NCI-H82 (cell line): ENCODE results near the gene GYPA.
"Not testable (repeated sequence)": the region's sequence is repeated elsewhere in the genome, so short reads cannot be mapped to it uniquely, and the experiment has no call there.

Experiments
- DNase-seq: peaks from one replicate; lab custom pipeline; 2025; lab: John Stamatoyannopoulos, UW

GYPA gene

DNA sequence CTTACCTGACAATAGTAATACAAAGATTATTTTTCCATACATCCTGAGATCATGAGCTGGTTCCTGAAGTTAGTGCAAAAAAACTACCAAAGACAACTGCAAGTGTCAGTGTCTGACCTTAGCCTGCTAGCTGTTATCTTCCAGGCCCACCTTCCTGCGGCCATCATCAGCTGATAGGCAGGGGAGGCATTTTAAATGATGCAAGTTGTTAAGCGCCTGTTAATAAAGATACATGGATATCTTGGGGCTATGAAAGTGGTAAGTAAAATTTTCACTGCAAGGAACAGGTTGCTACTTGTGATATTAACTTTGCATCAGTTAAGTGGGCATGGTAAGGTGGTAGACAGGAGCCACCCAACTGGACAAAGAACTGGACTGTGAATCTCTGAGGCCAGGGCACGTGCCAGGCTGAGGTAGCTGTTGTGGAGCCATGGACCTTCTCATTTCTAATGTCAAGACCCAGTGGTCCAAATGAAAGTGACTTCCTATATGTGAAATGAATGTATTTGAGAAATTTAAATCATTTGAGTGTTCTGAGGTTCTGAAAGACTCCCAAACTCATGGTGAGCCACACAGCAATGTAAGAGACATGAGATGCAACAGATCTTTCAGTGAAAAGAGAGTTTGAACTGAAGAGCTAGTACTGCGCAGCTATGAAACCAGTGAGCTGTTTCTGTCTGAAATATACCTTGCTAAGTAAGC is at the start of gene GYPA:
Gene GYPA, minus strand, starts transcription at position 125 of the 702 bp plus-strand sequence. Its CDS starts 83 bp downstream, at position 42.
- not testable (repeated sequence) for DNase-seq

DNA sequence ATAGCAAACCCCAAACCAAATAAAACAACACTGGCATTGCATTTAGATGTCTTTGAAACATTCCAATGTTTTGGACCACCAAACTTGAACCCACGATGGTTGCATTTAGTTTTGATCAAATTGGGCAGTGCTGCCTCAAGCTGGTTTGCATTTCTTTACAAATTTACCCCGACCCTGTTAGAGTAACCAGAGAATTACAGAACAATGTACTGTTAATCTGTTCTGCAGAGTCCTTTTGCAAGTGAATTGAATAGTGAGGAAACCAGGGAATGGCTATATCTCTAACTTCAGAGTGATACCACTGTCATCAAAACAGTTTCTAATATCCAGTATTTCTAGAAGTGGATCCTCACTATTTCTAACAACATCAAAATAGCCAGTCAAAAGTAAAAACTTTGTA is 49.5 kb upstream of the GYPA start:
- no peak for DNase-seq

DNA sequence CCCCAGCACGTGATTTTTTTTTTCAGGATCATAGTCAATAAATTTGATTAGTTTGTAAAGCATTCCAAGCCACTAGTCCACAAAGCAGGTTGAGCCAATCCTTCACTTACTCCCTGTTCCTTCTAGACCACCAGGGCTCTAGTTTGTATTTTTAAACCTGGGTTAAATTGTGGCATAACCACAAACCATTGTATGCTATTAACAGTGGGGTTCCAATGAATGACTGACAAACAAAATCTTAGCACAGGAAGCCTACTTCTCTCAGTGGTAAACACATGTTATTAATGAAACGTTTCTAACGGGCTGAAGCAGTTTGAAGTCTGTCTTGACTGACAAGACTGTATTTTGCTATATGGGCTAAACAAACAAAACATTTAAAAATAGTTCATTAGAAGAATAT is 48.6 kb upstream of the GYPA start:
- DNase-seq = no peak

GRCh38 chr4:144185086-144185485 is 44.6 kb upstream of the GYPA start:
- DNase-seq = no peak

- DNase-seq = no peak
These were observed 42.6 kb upstream of the GYPA start for GRCh38 chr4:144183165-144183564.

- DNase-seq = no peak
These were observed 40.9 kb upstream of the GYPA start for GRCh38 chr4:144181391-144181790.

GRCh38 chr4:144179152-144179739 is 38.7 kb upstream of the GYPA start:
- no peak for DNase-seq

- no peak for DNase-seq
These were observed 37.9 kb upstream of the GYPA start for GRCh38 chr4:144178414-144178813.

DNA sequence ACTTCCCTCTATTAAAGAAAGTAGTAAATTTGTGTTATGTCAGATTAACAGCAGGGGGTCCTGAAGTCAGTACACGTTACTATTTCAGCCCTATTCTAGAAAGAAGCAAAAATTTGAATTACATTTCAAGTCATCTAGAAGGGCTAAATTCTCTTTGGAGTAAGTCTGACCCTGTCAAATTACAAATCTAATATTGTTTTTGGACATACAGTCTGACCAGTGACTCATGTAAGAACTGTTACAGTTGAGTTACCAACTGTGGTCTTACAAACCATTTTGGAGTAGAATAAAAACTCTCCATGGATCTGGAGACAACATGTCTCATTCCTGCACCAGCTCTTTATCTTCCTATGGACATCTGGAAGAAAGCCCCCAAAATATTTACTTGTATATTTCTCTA is 36.0 kb upstream of the GYPA start:
- no peak for DNase-seq

GRCh38 chr4:144174401-144175067 is 34.0 kb upstream of the GYPA start:
- DNase-seq = peak; percentile 58

DNA sequence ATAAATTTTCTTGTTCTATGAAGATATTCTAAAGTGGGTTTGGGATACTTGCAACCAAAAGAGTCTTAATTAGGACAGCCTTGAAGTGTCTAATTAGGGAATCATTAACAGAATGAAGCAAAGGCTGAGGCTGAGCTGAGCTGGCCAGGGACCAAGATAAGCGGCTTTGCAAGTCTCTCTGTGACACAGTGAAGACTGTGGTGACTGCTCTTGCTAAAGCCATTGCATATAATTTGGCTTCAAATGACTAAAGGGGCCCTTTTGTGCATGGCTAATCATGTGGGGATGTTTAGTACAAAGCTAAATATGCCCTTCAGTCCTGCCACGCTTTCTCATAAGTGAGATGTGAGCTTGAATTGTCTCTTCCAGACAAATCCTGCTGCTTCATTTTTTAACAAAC is 31.2 kb upstream of the GYPA start:
- peak; percentile 61 for DNase-seq

- DNase-seq = no peak
These were observed 28.7 kb upstream of the GYPA start for GRCh38 chr4:144169211-144169610.

GRCh38 chr4:144154044-144154443 is 13.5 kb upstream of the GYPA start:
- no peak for DNase-seq

DNA sequence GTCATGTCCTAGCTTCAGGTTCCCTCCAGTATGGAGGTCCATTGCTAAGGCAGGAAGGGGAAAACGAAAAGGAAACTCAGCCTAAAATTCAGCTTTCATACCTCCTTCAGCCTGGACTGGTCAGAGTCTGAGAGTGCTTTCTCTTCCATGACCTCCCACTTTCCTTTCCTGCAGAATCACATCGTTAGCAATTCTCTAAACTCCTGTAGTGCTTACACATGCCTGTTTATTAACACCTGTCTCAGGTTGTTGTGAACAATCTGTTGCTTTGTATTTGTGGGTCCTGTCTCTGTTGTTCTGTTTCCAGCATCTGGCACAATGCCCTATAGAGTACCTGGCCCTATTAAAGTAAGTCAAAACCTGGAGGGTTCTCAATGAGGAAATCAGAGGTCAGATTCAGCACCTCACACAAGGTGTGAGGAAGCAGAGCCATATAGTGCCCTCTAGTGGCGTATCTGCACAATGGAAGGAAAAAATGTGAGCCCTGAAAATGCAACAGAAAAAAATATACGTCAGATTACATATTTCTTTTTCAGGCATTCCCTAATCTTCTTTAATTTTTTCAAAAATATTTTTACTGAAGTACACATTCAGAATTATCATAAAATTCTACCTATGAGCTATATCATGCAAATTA is 2.3 kb upstream of the GYPA start:
- peak; percentile 53 for DNase-seq

GRCh38 chr4:144141493-144141892 is 975 bp upstream of the GYPA start:
- DNase-seq = no peak

DNA sequence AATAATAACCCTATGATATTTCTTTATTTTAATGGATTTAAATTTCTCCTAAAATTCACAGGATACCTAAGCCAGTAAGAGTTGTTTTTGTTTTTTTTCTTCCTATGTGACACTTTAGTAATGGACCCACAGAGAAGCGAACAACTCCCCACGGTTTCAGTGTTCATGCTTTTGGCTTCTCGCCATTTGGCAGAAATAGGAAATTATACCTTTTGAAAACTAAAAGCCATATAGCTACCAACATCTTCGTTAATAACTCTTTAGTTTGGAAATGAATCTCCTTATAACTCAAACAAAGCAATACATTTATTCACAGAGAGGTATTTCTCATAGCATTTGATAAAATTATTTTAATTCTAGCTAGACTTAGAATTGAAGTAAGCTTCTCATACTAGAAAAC is 527 bp downstream of the GYPA start:
- DNase-seq = not testable (repeated sequence)

DNA sequence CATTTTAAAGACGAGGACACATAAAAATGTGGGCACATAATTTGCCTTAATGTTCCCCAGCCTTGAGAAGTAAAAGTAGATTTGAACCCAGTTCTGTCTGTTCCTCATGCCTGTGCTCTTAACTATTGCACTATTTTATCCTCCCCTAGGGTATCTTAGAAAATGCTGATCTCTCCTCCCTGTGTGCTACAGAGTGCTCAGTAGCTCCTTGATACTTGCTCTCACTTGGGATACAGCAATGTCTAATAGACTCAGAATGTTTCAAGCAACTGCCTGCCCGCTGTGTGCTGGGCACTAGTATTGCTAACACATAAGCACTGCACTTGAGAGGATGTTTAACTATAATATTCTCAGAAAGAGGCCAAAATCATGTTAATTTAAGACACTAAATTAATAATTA is 971 bp downstream of the GYPA start:
- not testable (repeated sequence) for DNase-seq

- not testable (repeated sequence) for DNase-seq
These were observed 2.3 kb downstream of the GYPA start for GRCh38 chr4:144138239-144138638.

GRCh38 chr4:144137137-144137931 is 3.2 kb downstream of the GYPA start:
- DNase-seq = not testable (repeated sequence)

DNA sequence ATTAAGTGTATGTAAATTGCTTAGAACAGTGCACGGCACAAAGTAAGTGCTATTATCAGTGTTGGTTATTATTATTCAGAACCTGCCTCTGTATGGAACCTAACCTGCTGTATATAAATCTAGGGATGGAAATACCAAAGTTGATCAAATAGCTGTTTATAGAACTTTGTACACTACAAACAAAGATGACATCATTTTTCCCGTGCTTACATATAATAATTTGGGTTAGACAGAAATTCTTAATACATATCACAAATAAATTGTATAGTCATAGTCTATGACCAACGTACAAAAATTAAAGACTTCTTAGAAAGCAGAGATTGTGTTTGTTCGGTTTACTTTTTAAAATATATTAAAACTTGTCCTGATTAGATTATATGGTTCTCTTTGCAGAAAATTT is 4.3 kb downstream of the GYPA start:
- DNase-seq = not testable (repeated sequence)

- DNase-seq = not testable (repeated sequence)
These were observed 10.4 kb downstream of the GYPA start for GRCh38 chr4:144130167-144130566.

GRCh38 chr4:144129336-144129875 is 11.1 kb downstream of the GYPA start:
- not testable (repeated sequence) for DNase-seq
